Stimulated activated CD4-positive, alpha-beta T cell treated with anti-CD3 and anti-CD28 coated beads, Interleukin-2, amount 100 ng/mL, for 4 hours (primary cell): ENCODE measurements around the gene CCL21.

Source experiments
- DNase-seq: peaks from one replicate; pipeline ENCODE4 v3.0.0-alpha.2; 2020; ENCODE audit warnings: low read depth

Gene CCL21

DNA sequence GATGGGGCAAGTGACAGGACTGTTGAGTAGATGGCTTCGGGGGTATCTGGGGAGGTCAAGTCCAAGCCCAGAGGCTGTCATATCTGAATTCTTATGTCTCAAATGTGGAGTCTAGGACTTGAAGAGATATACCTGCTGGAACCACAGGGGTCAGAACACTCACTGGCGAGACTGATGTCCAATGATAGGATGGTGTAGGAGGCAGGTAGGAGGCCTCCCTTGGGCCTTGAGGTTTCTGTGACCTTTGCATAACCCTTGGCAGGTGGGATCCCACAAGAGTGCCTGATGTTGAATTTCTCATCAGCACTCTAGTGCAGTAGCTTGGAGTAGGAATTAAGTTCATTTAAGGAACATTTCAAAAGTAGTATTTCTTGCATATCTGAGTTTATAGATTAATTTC, 2.8 kb downstream of the CCL21 start:
- no peak for DNase-seq

- peak; percentile 78 for DNase-seq
Observed at GRCh38 chr9:34701769-34702736, 7.9 kb downstream of the CCL21 start.

DNA sequence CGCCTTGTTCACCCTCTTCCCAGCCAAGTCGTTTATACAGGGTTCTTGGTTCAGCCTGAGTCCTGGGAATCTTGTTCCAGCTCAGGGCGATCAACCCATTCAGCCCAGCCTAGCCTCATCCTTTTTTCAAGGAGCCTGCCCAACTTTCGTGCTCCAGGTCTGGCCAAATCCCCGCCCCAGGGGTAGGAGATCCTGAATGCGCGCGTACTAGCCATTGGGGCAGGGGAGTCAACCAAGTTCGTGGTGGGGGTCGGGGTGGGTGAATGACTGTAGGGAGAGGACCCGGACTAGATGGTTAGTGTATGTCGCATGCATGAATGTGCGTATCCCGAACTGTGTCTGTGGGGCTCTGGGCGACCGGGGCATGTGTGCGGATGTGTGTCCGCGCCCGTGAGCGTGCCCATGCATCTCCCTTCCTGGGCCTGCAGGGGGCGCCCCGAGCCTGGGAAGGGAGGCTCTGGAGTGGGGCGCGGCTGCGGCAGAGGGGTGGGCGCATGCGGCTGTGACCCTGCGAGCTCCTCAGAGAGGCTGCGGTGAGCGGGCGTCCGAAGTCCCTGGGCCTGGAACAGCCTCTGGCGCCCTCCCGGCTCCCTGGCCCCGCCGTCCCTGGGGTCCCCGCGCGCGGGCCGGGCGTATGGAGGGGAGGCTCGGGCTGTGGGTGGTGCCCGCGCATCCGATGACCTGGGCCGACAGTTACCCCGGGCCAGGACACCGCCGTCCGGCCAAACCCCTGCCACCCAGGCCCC, 8.7 kb downstream of the CCL21 start:
- DNase-seq, result peak; percentile 62

DNA sequence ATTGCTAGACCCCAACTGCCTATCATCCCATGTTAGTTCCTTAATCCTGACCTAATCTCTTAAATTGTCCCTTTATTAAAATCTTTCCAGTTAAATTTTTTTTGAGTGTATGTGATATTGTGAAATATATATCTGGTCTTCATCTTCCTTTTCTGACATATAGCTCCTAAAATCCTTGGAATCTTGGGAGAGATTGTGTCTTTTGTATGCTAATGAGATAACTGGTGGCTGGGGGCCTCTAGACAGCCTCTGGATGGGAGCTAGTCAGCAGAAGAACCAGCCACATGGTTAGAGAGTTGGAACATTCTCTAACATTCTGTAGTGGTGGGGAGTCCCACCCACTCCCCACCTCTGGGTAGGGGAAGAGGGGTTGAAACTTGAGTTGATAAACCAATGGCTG, 15.1 kb downstream of the CCL21 start:
- no peak for DNase-seq

GRCh38 chr9:34693560-34693959, 16.4 kb downstream of the CCL21 start:
- DNase-seq, result no peak

GRCh38 chr9:34691936-34692315, 18.0 kb downstream of the CCL21 start:
- no peak for DNase-seq

GRCh38 chr9:34690983-34691935, 18.7 kb downstream of the CCL21 start, which contains the start of gene CCL19:
TSS of gene CCL19 (minus strand) at chr9:34691276. CDS start at chr9:34691139, 137 bp downstream.
- no peak for DNase-seq

GRCh38 chr9:34689512-34689911, 20.4 kb downstream of the CCL21 start:
- no peak for DNase-seq

DNA sequence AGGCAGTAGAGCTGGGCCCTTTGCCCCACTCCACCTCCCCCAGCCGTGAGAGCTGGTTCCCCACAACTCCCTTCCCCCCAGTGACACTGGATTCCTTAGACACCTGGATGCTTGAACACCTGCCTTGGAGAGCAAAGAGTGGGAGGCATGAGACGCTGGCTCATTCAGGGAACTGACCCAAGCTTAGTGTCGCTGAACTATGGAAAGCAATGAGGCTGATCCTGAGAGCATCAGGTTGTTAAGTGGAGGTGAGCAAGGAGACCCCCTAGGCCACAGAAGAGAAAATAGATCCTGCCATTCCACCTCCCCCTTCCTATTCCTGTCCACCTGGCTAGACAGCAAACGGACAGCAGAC, 20.8 kb downstream of the CCL21 start:
- no peak for DNase-seq

DNA sequence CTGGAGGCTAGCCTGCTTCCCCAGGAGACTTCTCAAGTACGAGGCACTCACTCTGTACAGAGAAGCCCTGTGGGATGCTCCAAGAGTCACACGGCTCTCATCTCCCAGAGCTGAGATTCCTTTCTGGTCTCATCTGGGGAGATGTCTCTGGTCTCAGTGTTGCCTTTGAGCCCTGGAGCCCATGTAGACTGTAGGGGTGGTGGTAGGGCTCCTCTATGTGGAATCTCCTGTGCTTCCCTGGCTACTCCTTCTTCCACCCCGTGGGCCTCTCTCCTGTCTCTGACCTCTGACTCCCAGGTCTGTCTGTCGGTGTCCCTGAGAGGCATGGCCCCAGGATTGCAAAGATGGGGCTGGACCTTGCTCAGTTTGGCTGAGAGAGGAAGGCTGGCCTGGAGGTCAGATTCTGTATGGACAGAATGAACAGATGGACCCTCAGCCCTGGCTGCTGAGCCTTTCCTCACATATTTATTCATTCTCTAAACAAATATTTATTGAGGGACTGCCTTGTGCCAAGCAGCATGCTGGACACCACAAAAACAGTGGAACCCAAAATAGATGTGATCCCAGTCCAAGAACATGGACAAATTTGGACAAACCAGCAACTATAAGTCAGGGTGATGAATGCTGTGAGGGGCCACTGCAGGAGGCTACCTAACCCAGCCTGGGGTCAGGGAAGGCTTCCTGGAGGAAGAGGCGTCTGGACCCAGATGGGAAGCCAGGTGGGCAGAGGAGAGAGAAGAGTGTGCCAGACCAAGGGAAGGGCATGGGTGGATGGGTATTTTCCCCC, 21.4 kb downstream of the CCL21 start:
- no peak for DNase-seq

- no peak for DNase-seq
Observed at GRCh38 chr9:34687276-34688030, 22.5 kb downstream of the CCL21 start.

DNA sequence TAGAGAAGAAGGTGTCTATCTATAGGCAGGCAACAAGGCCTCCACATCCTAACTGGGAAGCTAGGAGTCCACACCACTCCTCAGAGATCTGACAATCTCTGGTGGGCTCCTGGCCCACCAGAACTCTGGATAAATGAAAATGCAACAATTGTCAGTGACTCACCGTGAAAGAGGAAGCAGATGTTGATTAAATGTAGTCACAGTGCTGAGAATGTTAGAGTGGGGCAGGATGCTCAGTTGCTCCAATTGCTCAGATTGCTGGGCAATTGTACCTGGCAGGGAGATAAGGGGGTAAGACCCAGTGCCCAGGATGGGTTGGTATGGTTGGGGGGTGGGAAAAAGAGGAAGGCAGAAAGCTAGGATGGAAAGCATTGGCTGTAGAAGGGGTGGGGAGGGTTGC, 23.2 kb downstream of the CCL21 start:
- DNase-seq, result no peak

GRCh38 chr9:34686231-34686630, 23.7 kb downstream of the CCL21 start:
- DNase-seq, result no peak

- no peak for DNase-seq
Observed at GRCh38 chr9:34685591-34685990, 24.3 kb downstream of the CCL21 start.

GRCh38 chr9:34684816-34685215, 25.1 kb downstream of the CCL21 start:
- DNase-seq, result no peak

- peak; percentile 7 for DNase-seq
Observed at GRCh38 chr9:34684145-34684544, 25.8 kb downstream of the CCL21 start.

GRCh38 chr9:34675869-34676268, 34.1 kb downstream of the CCL21 start:
- no peak for DNase-seq

DNA sequence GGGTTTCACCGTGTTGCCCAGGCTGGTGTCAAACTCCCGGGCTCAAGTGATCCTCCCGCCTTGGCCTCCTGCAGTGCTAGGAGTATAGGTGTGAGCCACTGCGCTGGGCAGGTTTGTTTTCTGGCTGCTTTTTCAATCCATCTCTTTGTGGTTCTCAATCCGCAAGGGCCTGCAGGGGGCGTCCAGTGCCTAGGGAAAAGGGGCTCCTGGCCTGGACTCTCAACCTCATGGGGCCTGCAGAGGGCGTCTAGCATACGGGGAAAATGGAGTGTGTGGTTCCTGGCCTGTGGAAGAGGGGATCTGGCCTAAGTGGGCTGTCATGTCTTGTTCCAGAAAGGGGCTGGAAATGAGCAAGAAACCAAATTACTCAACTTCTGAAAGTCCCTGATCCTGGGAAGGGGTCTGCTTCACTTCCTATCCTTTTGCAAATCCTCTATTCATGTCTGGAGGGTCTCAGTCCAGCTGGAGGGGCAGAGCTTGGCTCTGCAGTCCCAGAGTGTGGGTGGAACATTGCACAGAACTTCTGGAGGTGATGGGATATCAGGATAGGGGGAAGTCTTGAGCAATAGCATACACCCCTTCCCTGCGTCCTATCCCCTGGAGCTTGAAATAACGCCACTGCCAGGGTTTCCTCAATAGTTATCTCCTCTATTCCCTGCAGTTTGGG, 34.8 kb downstream of the CCL21 start:
- peak; percentile 48 for DNase-seq

DNA sequence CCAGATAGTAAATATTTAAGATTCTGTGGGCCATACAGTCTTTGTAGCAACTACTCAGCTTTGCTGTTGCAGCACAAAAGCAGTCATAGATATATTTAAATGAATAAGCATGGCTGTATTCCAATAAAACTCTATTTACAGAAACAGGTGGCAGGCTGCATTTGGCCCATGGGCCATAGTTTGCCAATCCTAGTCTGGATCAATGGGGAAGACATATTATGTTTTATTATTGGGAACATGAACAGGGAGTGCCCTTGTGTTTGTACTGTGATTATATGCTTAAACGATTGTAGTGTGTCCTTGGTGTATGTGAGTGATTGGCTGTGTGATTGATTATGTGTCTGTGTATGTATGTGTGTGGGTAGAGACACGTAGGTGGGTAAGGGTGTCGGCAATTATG, 35.5 kb downstream of the CCL21 start:
- no peak for DNase-seq

- no peak for DNase-seq
Observed at GRCh38 chr9:34671307-34671706, 38.6 kb downstream of the CCL21 start.
